ENCODE measurements around the gene CYTH1. TPM values are rescaled to one million over a fixed set of nuclear protein-coding genes. Genes with fewer than 3 reads are reported as not detected.

The CYTH1 gene
- total RNA-seq, 1 experiment from 2014 or later, result 34.3 TPM

DNA sequence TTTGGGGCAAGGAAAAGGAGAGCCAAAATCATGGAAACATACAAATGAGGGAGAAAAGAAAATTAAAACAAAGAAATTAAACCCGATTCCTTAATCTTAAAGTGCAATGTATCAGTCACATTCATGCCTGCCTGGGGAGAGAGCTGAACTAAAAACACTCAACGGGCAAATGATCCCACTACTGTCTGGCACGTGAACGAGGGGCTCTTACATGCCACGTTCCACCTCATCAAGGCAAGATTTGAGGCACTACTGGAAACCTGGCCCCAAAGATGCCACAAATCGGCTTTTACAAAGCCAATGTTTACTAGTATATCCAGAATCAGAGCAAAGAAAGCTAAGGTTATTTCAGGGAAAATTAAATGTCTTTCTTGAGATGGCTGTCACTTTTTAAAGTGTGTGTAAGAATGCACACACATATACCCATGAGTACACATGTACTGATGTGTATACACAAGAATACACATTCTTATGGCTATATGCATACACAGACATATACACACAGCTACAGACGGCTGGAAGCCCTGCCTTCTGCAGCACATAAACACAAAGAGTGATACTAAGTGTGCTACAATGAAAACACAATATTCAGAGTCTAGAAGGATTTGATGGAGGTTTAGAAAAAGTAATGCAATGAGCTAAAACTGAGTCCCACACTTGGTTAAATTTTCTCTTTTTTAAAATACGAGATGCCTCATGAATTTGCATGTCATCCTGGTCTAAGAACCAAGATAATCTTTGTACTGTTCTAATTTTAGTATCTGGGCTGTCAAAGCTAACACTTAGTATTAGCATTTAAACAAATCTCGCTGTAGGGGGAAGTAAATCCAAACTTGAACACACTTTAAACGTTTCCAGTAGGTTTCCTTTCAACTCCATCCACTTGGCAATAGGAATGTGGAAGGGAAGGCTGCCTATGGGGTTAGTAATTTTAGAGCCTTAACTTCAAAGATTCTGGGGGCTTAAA lies 85.8 kb downstream of the CYTH1 start:
- CTCF ChIA-PET, result interaction anchor here (1.5 kb wide), 1 partner anchor 12 kb away, joined by 4 read pairs; no protein-coding TSS in a partner anchor

More for the DNA sequence above, 85.8 kb downstream of the CYTH1 start:
- BruUV-seq (replicated peaks), result no TSS peak
- RAD21 ChIA-PET (ENCODE audit: low non-redundant PET in 1 of 2, low total read pairs in 2 of 2, uncharacterized antibody in 2 of 2, unreplicated experiment in 2 of 2), result no interaction called here
- no peak overlapping the region for H3K27ac ChIP-seq (ENCODE audit: low read depth, low read length)
- H3K9ac ChIP-seq (ENCODE audit: low read length), result no peak overlapping the region
- H3K27me3 ChIP-seq (ENCODE audit: insufficient read depth, low read length), result no peaks in the 10 kb centered on the region
- H3K9me2 ChIP-seq (ENCODE audit: insufficient read depth), result no peaks in the 10 kb centered on the region
- H3K4me1 ChIP-seq (ENCODE audit: control insufficient read depth in 1 of 2, insufficient read depth in 2 of 2, low read length in 2 of 2), result no peaks in the 10 kb centered on the region
- no peak overlapping the region for H2AFZ ChIP-seq (ENCODE audit: low read depth, low read length, poor library complexity, severe bottlenecking)
- no peaks in the 10 kb centered on the region for H3K9me3 ChIP-seq (ENCODE audit: control insufficient read depth in 1 of 2, insufficient read depth in 1 of 2, low read depth in 1 of 2, low read length in 2 of 2)
- ATAC-seq (no peak), DNase-seq (ENCODE audit: low read depth, low spot score) (no peak)
- TF ChIP-seq EGR1 (IDR thresholded peaks at IDR 0.05; ENCODE audit: low read depth) (no peak), SP1 (IDR thresholded peaks at IDR 0.05; ENCODE audit: low read depth) (no peak), ZFX (IDR thresholded peaks at IDR 0.05) (no peak), CEBPB (IDR thresholded peaks at IDR 0.05; ENCODE audit: low read depth) (no peak), FOSL1 (IDR thresholded peaks at IDR 0.05; ENCODE audit: low read depth) (no peak), SIN3A (IDR thresholded peaks at IDR 0.05; ENCODE audit: low read depth) (no peak), EZH2phosphoT487 (IDR thresholded peaks at IDR 0.05; ENCODE audit: borderline replicate concordance) (no peak), JUND (IDR thresholded peaks at IDR 0.05) (no peak)
- TF ChIP-seq, protein P1, sequence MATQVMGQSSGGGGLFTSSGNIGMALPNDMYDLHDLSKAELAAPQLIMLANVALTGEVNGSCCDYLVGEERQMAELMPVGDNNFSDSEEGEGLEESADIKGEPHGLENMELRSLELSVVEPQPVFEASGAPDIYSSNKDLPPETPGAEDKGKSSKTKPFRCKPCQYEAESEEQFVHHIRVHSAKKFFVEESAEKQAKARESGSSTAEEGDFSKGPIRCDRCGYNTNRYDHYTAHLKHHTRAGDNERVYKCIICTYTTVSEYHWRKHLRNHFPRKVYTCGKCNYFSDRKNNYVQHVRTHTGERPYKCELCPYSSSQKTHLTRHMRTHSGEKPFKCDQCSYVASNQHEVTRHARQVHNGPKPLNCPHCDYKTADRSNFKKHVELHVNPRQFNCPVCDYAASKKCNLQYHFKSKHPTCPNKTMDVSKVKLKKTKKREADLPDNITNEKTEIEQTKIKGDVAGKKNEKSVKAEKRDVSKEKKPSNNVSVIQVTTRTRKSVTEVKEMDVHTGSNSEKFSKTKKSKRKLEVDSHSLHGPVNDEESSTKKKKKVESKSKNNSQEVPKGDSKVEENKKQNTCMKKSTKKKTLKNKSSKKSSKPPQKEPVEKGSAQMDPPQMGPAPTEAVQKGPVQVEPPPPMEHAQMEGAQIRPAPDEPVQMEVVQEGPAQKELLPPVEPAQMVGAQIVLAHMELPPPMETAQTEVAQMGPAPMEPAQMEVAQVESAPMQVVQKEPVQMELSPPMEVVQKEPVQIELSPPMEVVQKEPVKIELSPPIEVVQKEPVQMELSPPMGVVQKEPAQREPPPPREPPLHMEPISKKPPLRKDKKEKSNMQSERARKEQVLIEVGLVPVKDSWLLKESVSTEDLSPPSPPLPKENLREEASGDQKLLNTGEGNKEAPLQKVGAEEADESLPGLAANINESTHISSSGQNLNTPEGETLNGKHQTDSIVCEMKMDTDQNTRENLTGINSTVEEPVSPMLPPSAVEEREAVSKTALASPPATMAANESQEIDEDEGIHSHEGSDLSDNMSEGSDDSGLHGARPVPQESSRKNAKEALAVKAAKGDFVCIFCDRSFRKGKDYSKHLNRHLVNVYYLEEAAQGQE (IDR thresholded peaks at IDR 0.05; ENCODE audit: low read depth), result no peak
- TF ChIP-seq, protein P2, sequence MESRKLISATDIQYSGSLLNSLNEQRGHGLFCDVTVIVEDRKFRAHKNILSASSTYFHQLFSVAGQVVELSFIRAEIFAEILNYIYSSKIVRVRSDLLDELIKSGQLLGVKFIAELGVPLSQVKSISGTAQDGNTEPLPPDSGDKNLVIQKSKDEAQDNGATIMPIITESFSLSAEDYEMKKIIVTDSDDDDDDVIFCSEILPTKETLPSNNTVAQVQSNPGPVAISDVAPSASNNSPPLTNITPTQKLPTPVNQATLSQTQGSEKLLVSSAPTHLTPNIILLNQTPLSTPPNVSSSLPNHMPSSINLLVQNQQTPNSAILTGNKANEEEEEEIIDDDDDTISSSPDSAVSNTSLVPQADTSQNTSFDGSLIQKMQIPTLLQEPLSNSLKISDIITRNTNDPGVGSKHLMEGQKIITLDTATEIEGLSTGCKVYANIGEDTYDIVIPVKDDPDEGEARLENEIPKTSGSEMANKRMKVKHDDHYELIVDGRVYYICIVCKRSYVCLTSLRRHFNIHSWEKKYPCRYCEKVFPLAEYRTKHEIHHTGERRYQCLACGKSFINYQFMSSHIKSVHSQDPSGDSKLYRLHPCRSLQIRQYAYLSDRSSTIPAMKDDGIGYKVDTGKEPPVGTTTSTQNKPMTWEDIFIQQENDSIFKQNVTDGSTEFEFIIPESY (IDR thresholded peaks at IDR 0.05; ENCODE audit: extremely low read depth, insufficient replicate concordance, low read length), result no peak
- peaks cover 0 to 24% of the 10 kb centered on the region in 2 experiments for H3K36me3 ChIP-seq (ENCODE audit: control insufficient read depth in 1 of 2, insufficient read depth in 2 of 2, low read length in 2 of 2)
- H3K79me2 ChIP-seq (ENCODE audit: insufficient read depth, low read length), result no peaks in the 10 kb centered on the region
- POLR2A ChIA-PET, result no interaction called here
- H3K4me3 ChIP-seq (replicated peaks in 1 of 2; ENCODE audit: low read depth in 1 of 2, low read length in 2 of 2), result no peak overlapping the region
- H3K4me2 ChIP-seq (ENCODE audit: low read length), result no peak overlapping the region
- H4K20me1 ChIP-seq (ENCODE audit: insufficient read depth), result no peaks in the 10 kb centered on the region
- intact Hi-C loops (cut with micrococcal nuclease), result no loop called here

Data from HCT116 (cell line).